SK-N-SH treated with all-trans-retinoic acid at 6 μM for 48 hours (cell line): ENCODE measurements around the gene ACR.

Source experiments
- ATAC-seq: fragments of 200-7000 bp; cut with Tn5 transposase; 3 replicates; pipeline ENCODE4 v1.9.1; 2020; ENCODE audit warnings: mild to moderate bottlenecking, moderate library complexity
- ARNTL ChIP-seq: fragments of 450-650 bp; formaldehyde crosslinking; IDR thresholded peaks from 2 replicates; pipeline ENCODE4 v1.5.0; 2020; ENCODE audit warnings: low read depth, mild to moderate bottlenecking, moderate library complexity, borderline replicate concordance
- BACH2 ChIP-seq: fragments of 250-450 bp; sonication (Bioruptor Pico); IDR thresholded peaks from 2 replicates; pipeline ENCODE4 v1.9.0; 2021; ENCODE audit warnings: mild to moderate bottlenecking, borderline replicate concordance
- CSDC2 ChIP-seq: fragments of 250-450 bp; sonication (Bioruptor Pico); IDR thresholded peaks from 2 replicates; pipeline ENCODE4 v1.5.0; 2020; ENCODE audit warnings: mild to moderate bottlenecking, moderate library complexity
- ISL1 ChIP-seq: fragments of 250-450 bp; sonication (Bioruptor Pico); IDR thresholded peaks from 2 replicates; pipeline ENCODE4 v2.1.2; 2022; ENCODE audit warnings: mild to moderate bottlenecking, moderate library complexity
- OSR1 ChIP-seq: fragments of 250-450 bp; sonication (Bioruptor Pico); IDR thresholded peaks from 2 replicates; pipeline ENCODE4 v1.8.0; 2022; ENCODE audit warnings: moderate library complexity, mild to moderate bottlenecking, inconsistent platforms
- PPARA ChIP-seq: fragments of 250-450 bp; sonication (Bioruptor Pico); IDR thresholded peaks from 2 replicates; pipeline ENCODE4 v1.5.0; 2020; ENCODE audit warnings: mild to moderate bottlenecking, borderline replicate concordance
- TOX ChIP-seq: fragments of 250-450 bp; sonication (Bioruptor Pico); IDR thresholded peaks from 2 replicates; pipeline ENCODE4 v1.8.0; 2021; ENCODE audit warnings: mild to moderate bottlenecking, moderate library complexity, borderline replicate concordance
- ZC3H10 ChIP-seq: fragments of 250-450 bp; sonication (Bioruptor Pico); IDR thresholded peaks from 2 replicates; pipeline ENCODE4 v1.5.1; 2021; ENCODE audit warnings: mild to moderate bottlenecking, moderate library complexity
- ZFP3 ChIP-seq: fragments of 250-450 bp; sonication (Bioruptor Pico); IDR thresholded peaks from 2 replicates; pipeline ENCODE4 v1.5.0; 2020; ENCODE audit warnings: mild to moderate bottlenecking, moderate library complexity
- ZFP30 ChIP-seq: fragments of 450-650 bp; formaldehyde crosslinking; IDR thresholded peaks from 2 replicates; pipeline ENCODE4 v1.5.0; 2022; ENCODE audit warnings: mild to moderate bottlenecking, moderate library complexity
- ZNF565 ChIP-seq: fragments of 450-650 bp; formaldehyde crosslinking; conservative IDR thresholded peaks from 2 replicates; pipeline ENCODE4 v1.5.0; 2020; ENCODE audit warnings: low read depth, mild to moderate bottlenecking, moderate library complexity
- ZNF8 ChIP-seq: fragments of 450-650 bp; formaldehyde crosslinking; IDR thresholded peaks from 2 replicates; pipeline ENCODE4 v1.5.0; 2020; ENCODE audit warnings: mild to moderate bottlenecking, moderate library complexity
- TF ChIP-seq, protein P1 (sequence below): fragments of 250-450 bp; sonication (Bioruptor Pico); IDR thresholded peaks from 2 replicates; pipeline ENCODE4 v1.5.1; 2020; ENCODE audit warnings: low read depth, mild to moderate bottlenecking, moderate library complexity
- TF ChIP-seq, protein P2 (sequence below): fragments of 250-450 bp; sonication (Bioruptor Pico); IDR thresholded peaks from 2 replicates; pipeline ENCODE4 v1.8.0; 2021; ENCODE audit warnings: low read depth, mild to moderate bottlenecking, moderate library complexity, borderline replicate concordance
- TF ChIP-seq, protein P3 (sequence below): fragments of 250-450 bp; sonication (Bioruptor Pico); IDR thresholded peaks from 2 replicates; pipeline ENCODE4 v1.5.1; 2021; ENCODE audit warnings: mild to moderate bottlenecking, moderate library complexity
- TF ChIP-seq, protein P4 (sequence below): fragments of 250-450 bp; sonication (Bioruptor Pico); IDR thresholded peaks from 2 replicates; pipeline ENCODE4 v1.5.0; 2020; ENCODE audit warnings: mild to moderate bottlenecking, moderate library complexity
- TF ChIP-seq, protein P5 (sequence below): fragments of 250-450 bp; sonication (Bioruptor Pico); IDR thresholded peaks from 2 replicates; pipeline ENCODE4 v1.8.0; 2020; ENCODE audit warnings: mild to moderate bottlenecking, moderate library complexity, borderline replicate concordance

Gene ACR

DNA sequence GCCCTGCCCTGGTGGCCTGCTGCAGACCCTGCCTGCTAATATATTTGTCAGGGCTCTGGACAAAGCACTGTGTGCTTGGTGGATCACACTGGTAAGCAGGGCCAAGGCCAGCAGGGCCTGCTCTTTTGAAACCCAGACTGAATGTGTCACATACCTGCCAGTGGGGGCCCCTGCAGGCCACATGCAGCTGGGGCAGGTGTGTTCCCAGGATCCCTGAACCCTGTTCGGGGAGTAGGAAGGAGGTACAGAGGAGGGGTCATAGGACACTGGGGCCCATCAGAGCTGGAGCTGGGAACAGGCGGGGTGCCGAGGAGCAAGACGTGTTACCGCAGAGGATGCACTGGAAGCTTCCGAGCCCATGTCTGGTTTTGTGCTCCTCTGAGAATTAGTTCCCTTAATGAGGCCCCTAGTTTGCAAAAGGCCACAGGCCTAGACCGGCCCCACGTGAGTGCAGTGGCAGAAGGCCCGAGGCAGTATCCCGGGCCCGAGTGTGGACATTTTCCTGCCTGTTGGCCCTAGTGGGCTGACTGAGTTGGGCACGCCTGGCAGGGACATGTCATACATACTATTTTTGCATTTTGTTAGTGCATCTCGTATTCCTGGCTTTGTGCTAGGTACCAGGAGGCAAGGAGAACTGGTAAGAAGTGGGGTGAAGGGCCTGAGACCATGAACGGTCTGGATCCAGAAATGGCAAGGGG, 11.2 kb upstream of the ACR start (continued):
- TF ChIP-seq, protein P1, sequence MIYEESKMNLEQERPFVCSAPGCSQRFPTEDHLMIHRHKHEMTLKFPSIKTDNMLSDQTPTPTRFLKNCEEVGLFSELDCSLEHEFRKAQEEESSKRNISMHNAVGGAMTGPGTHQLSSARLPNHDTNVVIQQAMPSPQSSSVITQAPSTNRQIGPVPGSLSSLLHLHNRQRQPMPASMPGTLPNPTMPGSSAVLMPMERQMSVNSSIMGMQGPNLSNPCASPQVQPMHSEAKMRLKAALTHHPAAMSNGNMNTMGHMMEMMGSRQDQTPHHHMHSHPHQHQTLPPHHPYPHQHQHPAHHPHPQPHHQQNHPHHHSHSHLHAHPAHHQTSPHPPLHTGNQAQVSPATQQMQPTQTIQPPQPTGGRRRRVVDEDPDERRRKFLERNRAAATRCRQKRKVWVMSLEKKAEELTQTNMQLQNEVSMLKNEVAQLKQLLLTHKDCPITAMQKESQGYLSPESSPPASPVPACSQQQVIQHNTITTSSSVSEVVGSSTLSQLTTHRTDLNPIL (CRISPR knock-in tag), result no peak
- no peak for TF ChIP-seq ZNF565
- TF ChIP-seq OSR1 (CRISPR knock-in tag), result no peak
- TF ChIP-seq TOX, result no peak
- TF ChIP-seq, protein P2, sequence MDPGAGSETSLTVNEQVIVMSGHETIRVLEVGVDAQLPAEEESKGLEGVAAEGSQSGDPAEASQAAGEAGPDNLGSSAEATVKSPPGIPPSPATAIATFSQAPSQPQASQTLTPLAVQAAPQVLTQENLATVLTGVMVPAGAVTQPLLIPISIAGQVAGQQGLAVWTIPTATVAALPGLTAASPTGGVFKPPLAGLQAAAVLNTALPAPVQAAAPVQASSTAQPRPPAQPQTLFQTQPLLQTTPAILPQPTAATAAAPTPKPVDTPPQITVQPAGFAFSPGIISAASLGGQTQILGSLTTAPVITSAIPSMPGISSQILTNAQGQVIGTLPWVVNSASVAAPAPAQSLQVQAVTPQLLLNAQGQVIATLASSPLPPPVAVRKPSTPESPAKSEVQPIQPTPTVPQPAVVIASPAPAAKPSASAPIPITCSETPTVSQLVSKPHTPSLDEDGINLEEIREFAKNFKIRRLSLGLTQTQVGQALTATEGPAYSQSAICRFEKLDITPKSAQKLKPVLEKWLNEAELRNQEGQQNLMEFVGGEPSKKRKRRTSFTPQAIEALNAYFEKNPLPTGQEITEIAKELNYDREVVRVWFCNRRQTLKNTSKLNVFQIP, result no peak
- TF ChIP-seq ZC3H10 (CRISPR knock-in tag), result no peak
- no peak for TF ChIP-seq PPARA (CRISPR knock-in tag)

DNA sequence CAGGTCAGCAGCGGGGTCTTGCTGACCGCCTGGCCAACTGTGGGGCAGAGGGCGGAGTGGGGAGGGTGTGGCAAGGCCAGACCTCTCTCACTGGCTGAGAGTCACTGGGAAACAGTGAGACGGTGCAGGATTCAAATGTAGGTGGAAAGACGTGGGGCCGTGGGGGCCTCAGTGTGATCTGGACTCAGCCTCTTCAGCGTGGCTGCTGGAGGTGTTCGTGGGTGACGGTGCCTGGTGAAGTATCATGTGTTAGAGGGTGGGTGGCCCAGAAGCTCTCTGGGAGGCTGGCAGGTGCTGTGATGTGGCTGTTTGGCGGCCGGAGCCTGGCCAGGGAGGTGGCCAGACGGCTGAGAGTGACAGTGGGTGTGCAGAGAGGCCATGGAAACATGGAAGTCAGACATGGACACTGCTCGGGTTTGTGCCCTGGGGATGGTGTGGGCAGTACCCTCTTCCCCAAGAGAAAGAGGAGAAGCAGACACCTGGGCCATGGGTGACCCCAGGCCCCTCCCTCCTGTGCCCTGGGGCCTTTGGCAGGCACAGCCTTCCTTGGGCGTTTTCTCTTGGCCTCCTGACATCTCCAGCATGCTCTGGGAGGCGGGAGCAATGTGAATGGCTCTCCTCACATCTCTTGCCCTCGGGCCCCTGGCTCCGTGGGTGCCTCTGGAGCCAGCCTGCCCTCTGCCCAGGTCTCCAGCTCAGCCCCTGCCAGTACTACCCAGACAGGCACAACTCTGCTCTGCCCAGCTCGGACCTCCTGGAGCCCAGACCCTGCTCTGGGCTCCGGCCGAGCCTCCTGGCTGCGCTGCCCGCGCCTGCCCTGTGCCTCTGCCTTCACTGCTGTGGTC, 10.1 kb upstream of the ACR start:
- TF ChIP-seq TOX (no peak), OSR1 (CRISPR knock-in tag) (no peak), ZFP3 (no peak), ZNF8 (CRISPR knock-in tag) (no peak), ZFP30 (CRISPR knock-in tag) (no peak), ZNF565 (no peak), CSDC2 (CRISPR knock-in tag) (no peak)
- TF ChIP-seq, protein P1 (CRISPR knock-in tag), result no peak
- TF ChIP-seq, protein P2, result no peak
- TF ChIP-seq, protein P3, sequence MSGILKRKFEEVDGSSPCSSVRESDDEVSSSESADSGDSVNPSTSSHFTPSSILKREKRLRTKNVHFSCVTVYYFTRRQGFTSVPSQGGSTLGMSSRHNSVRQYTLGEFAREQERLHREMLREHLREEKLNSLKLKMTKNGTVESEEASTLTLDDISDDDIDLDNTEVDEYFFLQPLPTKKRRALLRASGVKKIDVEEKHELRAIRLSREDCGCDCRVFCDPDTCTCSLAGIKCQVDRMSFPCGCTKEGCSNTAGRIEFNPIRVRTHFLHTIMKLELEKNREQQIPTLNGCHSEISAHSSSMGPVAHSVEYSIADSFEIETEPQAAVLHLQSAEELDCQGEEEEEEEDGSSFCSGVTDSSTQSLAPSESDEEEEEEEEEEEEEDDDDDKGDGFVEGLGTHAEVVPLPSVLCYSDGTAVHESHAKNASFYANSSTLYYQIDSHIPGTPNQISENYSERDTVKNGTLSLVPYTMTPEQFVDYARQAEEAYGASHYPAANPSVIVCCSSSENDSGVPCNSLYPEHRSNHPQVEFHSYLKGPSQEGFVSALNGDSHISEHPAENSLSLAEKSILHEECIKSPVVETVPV (CRISPR knock-in tag), result no peak
- ATAC-seq, result no peak

DNA sequence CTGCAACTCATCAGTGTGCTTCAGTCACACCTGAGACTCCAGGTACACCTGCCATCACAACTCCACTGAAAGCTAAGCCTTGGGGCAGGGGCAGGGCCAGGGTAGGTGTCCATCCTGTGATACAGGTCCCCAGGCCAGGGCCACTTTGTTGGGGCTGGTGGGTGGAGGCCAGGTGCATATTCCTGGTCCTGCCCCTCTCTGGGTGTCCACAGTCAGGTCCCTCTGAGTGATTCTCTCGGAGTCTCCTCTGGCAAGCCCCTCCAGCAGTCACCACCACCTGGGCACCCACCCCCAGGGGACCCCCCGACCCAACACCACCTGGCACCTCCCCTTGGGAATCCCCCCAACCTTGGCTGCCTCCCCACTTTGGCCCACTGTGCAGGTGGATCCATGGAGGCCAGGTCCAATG, 9.5 kb upstream of the ACR start:
- no peak for ATAC-seq
- TF ChIP-seq BACH2, result no peak
- TF ChIP-seq TOX, result no peak
- TF ChIP-seq PPARA (CRISPR knock-in tag), result no peak
- no peak for TF ChIP-seq ZNF565
- no peak for TF ChIP-seq ARNTL (CRISPR knock-in tag)
- no peak for TF ChIP-seq ISL1 (CRISPR knock-in tag)
- no peak for TF ChIP-seq ZFP30 (CRISPR knock-in tag)
- TF ChIP-seq ZFP3, result no peak
- TF ChIP-seq, protein P1 (CRISPR knock-in tag), result no peak
- no peak for TF ChIP-seq ZC3H10 (CRISPR knock-in tag)
- TF ChIP-seq, protein P4, sequence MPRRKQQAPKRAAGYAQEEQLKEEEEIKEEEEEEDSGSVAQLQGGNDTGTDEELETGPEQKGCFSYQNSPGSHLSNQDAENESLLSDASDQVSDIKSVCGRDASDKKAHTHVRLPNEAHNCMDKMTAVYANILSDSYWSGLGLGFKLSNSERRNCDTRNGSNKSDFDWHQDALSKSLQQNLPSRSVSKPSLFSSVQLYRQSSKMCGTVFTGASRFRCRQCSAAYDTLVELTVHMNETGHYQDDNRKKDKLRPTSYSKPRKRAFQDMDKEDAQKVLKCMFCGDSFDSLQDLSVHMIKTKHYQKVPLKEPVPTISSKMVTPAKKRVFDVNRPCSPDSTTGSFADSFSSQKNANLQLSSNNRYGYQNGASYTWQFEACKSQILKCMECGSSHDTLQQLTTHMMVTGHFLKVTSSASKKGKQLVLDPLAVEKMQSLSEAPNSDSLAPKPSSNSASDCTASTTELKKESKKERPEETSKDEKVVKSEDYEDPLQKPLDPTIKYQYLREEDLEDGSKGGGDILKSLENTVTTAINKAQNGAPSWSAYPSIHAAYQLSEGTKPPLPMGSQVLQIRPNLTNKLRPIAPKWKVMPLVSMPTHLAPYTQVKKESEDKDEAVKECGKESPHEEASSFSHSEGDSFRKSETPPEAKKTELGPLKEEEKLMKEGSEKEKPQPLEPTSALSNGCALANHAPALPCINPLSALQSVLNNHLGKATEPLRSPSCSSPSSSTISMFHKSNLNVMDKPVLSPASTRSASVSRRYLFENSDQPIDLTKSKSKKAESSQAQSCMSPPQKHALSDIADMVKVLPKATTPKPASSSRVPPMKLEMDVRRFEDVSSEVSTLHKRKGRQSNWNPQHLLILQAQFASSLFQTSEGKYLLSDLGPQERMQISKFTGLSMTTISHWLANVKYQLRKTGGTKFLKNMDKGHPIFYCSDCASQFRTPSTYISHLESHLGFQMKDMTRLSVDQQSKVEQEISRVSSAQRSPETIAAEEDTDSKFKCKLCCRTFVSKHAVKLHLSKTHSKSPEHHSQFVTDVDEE (CRISPR knock-in tag), result no peak
- TF ChIP-seq, protein P5, sequence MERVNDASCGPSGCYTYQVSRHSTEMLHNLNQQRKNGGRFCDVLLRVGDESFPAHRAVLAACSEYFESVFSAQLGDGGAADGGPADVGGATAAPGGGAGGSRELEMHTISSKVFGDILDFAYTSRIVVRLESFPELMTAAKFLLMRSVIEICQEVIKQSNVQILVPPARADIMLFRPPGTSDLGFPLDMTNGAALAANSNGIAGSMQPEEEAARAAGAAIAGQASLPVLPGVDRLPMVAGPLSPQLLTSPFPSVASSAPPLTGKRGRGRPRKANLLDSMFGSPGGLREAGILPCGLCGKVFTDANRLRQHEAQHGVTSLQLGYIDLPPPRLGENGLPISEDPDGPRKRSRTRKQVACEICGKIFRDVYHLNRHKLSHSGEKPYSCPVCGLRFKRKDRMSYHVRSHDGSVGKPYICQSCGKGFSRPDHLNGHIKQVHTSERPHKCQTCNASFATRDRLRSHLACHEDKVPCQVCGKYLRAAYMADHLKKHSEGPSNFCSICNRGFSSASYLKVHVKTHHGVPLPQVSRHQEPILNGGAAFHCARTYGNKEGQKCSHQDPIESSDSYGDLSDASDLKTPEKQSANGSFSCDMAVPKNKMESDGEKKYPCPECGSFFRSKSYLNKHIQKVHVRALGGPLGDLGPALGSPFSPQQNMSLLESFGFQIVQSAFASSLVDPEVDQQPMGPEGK, result no peak
- TF ChIP-seq, protein P3 (CRISPR knock-in tag), result no peak
